Upper lobe of left lung (tissue), 4 donors: ENCODE data around the gene ZHX3.

Experiments used
- CTCF ChIP-seq, 6 experiments: fragments of 450-650 bp in 4 of 6; fragments of 200-600 bp in 2 of 6; sonication (generic) in 2 of 6; IDR thresholded peaks; one replicate each; pipeline ENCODE4 v1.5.1; 2016 to 2019; ENCODE audit warnings: antibody characterized with exemption in 6 of 6
- EP300 ChIP-seq, 4 donors: sonication (generic); formaldehyde crosslinking; IDR thresholded peaks; one replicate each; pipeline ENCODE4 v1.5.1; 2017; ENCODE audit warnings: antibody characterized with exemption in 4 of 4, control low read depth in 2 of 4

DNA sequence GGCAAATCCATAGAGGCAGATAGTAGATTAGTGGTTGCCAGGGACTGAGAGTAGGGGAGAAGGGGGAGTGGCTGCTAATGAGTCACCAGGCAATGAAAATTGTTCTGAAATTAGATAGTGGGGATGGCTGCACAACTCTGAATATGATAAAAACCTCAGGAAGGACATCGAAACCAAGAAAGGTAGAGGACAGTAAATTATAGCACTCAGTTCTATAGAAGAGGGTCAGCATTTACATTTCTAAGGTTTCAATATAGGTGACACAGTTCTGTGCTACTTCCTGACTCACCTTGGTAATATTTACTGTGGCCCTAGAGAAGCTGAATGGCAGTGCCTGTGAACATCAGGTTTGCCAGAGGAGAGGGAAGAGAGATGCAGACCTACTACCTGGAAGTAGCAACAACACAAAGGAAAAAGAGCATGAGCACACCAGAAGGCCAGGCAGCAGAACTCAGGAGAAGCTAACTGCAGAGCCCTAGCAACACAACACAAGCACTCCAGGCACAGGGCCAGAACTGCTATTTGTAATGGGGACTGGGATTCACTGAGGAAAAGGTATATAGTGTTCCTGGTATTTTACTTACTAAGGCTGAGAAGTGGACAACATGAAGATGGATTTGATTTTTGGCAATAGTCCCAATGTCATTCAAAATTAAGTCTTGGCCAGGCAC is 104.2 kb downstream of the ZHX3 start:
- TF ChIP-seq EP300 (IDR thresholded peaks at IDR 0.05): no peak
- no peak for TF ChIP-seq CTCF (IDR thresholded peaks at IDR 0.05)
